ENCODE measurements around the gene TBC1D8.

DNA sequence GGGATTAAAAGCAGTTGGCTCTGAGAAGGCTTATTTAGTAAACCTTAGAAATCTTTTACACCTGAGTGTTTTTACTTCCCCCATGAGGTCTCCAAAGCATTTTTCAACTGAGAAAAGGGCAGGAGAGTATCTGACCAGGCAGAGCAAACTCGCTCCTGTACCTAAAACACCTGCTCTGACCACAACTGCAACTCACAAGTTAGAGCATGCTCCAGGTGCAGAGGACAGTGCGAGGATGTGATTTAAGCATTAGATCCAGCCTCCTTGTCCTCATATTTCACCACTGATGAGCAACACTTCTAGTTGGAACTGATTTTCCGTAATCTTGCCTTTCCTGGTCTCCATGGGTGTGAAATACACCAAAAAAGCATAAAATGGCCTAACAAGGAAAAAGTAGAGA, 34.5 kb upstream of the TBC1D8 start:
- TF ChIP-seq POLR2A (IDR thresholded peaks at IDR 0.05) = no peak
- TF ChIP-seq, protein P1, sequence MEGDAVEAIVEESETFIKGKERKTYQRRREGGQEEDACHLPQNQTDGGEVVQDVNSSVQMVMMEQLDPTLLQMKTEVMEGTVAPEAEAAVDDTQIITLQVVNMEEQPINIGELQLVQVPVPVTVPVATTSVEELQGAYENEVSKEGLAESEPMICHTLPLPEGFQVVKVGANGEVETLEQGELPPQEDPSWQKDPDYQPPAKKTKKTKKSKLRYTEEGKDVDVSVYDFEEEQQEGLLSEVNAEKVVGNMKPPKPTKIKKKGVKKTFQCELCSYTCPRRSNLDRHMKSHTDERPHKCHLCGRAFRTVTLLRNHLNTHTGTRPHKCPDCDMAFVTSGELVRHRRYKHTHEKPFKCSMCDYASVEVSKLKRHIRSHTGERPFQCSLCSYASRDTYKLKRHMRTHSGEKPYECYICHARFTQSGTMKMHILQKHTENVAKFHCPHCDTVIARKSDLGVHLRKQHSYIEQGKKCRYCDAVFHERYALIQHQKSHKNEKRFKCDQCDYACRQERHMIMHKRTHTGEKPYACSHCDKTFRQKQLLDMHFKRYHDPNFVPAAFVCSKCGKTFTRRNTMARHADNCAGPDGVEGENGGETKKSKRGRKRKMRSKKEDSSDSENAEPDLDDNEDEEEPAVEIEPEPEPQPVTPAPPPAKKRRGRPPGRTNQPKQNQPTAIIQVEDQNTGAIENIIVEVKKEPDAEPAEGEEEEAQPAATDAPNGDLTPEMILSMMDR (IDR thresholded peaks at IDR 0.05) = no peak
